ENCODE results near the gene MPST. TPM values are rescaled to one million over a fixed set of nuclear protein-coding genes. Genes with fewer than 3 reads are reported as not detected.

MPST gene
- total RNA-seq, 5 donors from 2014 or later (not counting 1 experiment from before 2014, with no cell fraction given), result 2.4 to 10.7 (median 7.1) TPM

- no peak overlapping the region for H3K4me3 Mint-ChIP-seq
- ATAC-seq (replicated peaks in 1 of 4), result no peak
Measured at GRCh38 chr22:37044634-37045625, 25.4 kb downstream of the MPST start.

GRCh38 chr22:37045958-37046357 lies 26.4 kb downstream of the MPST start:
- Histone ChIP-seq H3K36me3 (ENCODE audit: control insufficient read depth in 2 of 2, extremely low read depth in 1 of 2, insufficient read depth in 1 of 2, low read length in 1 of 2) (no peaks in the 10 kb centered on the region), H3K27me3 (replicated peaks in 1 of 2; ENCODE audit: control insufficient read depth in 2 of 2, extremely low read depth in 1 of 2, insufficient read depth in 2 of 2, low read length in 1 of 2) (peaks cover 0 to 18% of the 10 kb centered on the region in 2 experiments), H3K9me3 (no peaks in the 10 kb centered on the region), H3K4me3 (ENCODE audit: control insufficient read depth in 1 of 2, extremely low read depth in 1 of 2, low read length in 1 of 2) (no peak overlapping the region), H3K4me1 (ENCODE audit: control insufficient read depth in 1 of 2, extremely low read depth in 1 of 2, insufficient read depth in 2 of 2, low read length in 2 of 2) (no peaks in the 10 kb centered on the region), H3K27ac (ENCODE audit: low read length) (no peak overlapping the region)
- Mint-ChIP-seq H3K36me3 (no peaks in the 10 kb centered on the region), H3K27me3 (peaks cover under 1 to 2% of the 10 kb centered on the region in 2 donors), H3K4me1 (peaks cover 0 to 7% (median 0%) of the 10 kb centered on the region in 3 donors), H3K9me3 (no peaks in the 10 kb centered on the region), H3K27ac (no peak overlapping the region), H3K4me3 (no peak overlapping the region)
- ChIA-PET POLR2A (no interaction called here), CTCF (interaction anchor here (0.6 to 1.3 kb wide), 2 partner anchors 109 to 152 kb away, joined by 3 to 7 read pairs; no protein-coding TSS in a partner anchor)
- DNase-seq (peak in 1 of 35 experiments; percentile 41), ATAC-seq (replicated peaks in 1 of 4) (no peak)
- 43% methylated on average over 2 of the region's 4 CpGs for WGBS (ENCODE audit: insufficient coverage)

More at GRCh38 chr22:37044634-37045625, 25.4 kb downstream of the MPST start:
- H3K4me1 ChIP-seq (ENCODE audit: control insufficient read depth in 1 of 2, extremely low read depth in 1 of 2, insufficient read depth in 2 of 2, low read length in 2 of 2), result no peaks in the 10 kb centered on the region
- Mint-ChIP-seq H3K4me1 (peaks cover 0 to 7% (median 0%) of the 10 kb centered on the region in 3 donors), H3K9me3 (no peaks in the 10 kb centered on the region), H3K27me3 (peaks cover 4 to 5% of the 10 kb centered on the region in 2 donors), H3K27ac (no peak overlapping the region), H3K36me3 (no peaks in the 10 kb centered on the region)
- no peak for DNase-seq
- H3K4me3 ChIP-seq (ENCODE audit: control insufficient read depth in 1 of 2, extremely low read depth in 1 of 2, low read length in 1 of 2), result no peak overlapping the region
- H3K36me3 ChIP-seq (ENCODE audit: control insufficient read depth in 2 of 2, extremely low read depth in 1 of 2, insufficient read depth in 1 of 2, low read length in 1 of 2), result no peaks in the 10 kb centered on the region
- ChIA-PET CTCF (interaction anchor here in 1 of 2 donors (0.7 to 0.8 kb wide), 2 partner anchors 77 to 106 kb away, joined by 3 read pairs; no protein-coding TSS in a partner anchor), POLR2A (interaction anchor here in 1 of 2 donors (0.6 kb wide), 1 partner anchor 535 kb away, joined by 4 read pairs; no protein-coding TSS in a partner anchor)
- no peak overlapping the region for H3K27ac ChIP-seq (ENCODE audit: low read length)
- peaks cover 0 to 16% of the 10 kb centered on the region in 2 experiments for H3K27me3 ChIP-seq (replicated peaks in 1 of 2; ENCODE audit: control insufficient read depth in 2 of 2, extremely low read depth in 1 of 2, insufficient read depth in 2 of 2, low read length in 1 of 2)
- 66% methylated on average over 5 of the region's 9 CpGs for WGBS (ENCODE audit: insufficient coverage)
- H3K9me3 ChIP-seq, result no peaks in the 10 kb centered on the region

- H3K4me1 Mint-ChIP-seq, result peaks cover 0 to 9% (median 3%) of the 10 kb centered on the region in 3 donors
- Histone ChIP-seq H3K4me3 (ENCODE audit: control insufficient read depth in 1 of 2, extremely low read depth in 1 of 2, low read length in 1 of 2) (no peak overlapping the region), H3K27ac (ENCODE audit: low read length) (no peak overlapping the region), H3K27me3 (replicated peaks in 1 of 2; ENCODE audit: control insufficient read depth in 2 of 2, extremely low read depth in 1 of 2, insufficient read depth in 2 of 2, low read length in 1 of 2) (peaks cover 0 to 18% of the 10 kb centered on the region in 2 experiments), H3K36me3 (ENCODE audit: control insufficient read depth in 2 of 2, extremely low read depth in 1 of 2, insufficient read depth in 1 of 2, low read length in 1 of 2) (no peaks in the 10 kb centered on the region), H3K9me3 (no peaks in the 10 kb centered on the region), H3K4me1 (ENCODE audit: control insufficient read depth in 1 of 2, extremely low read depth in 1 of 2, insufficient read depth in 2 of 2, low read length in 2 of 2) (peaks cover 0 to 3% of the 10 kb centered on the region in 2 experiments)
- H3K27me3 Mint-ChIP-seq, result peaks cover 0 to 2% of the 10 kb centered on the region in 2 donors
- H3K36me3 Mint-ChIP-seq, result no peaks in the 10 kb centered on the region
- DNase-seq (no peak), ATAC-seq (replicated peaks in 1 of 4) (no peak)
- no peaks in the 10 kb centered on the region for H3K9me3 Mint-ChIP-seq
- ChIA-PET CTCF (interaction anchor here (0.6 to 1.3 kb wide), 2 partner anchors 108 to 151 kb away, joined by 3 to 7 read pairs; no protein-coding TSS in a partner anchor), POLR2A (no interaction called here)
- no peak overlapping the region for H3K4me3 Mint-ChIP-seq
- WGBS (ENCODE audit: insufficient coverage), result 90% methylated on average over 5 of the region's 6 CpGs
- H3K27ac Mint-ChIP-seq, result no peak overlapping the region
Measured at GRCh38 chr22:37046589-37046988, 27.0 kb downstream of the MPST start.

GRCh38 chr22:37047006-37047405 lies 27.5 kb downstream of the MPST start:
- Mint-ChIP-seq H3K9me3 (no peaks in the 10 kb centered on the region), H3K4me1 (peaks cover 0 to 9% (median 3%) of the 10 kb centered on the region in 3 donors), H3K4me3 (no peak overlapping the region), H3K36me3 (no peaks in the 10 kb centered on the region), H3K27me3 (peaks cover 0 to 2% of the 10 kb centered on the region in 2 donors), H3K27ac (no peak overlapping the region)
- no peaks in the 10 kb centered on the region for H3K9me3 ChIP-seq
- no peak overlapping the region for H3K27ac ChIP-seq (ENCODE audit: low read length)
- ATAC-seq (replicated peaks in 1 of 4), result no peak
- H3K27me3 ChIP-seq (replicated peaks in 1 of 2; ENCODE audit: control insufficient read depth in 2 of 2, extremely low read depth in 1 of 2, insufficient read depth in 2 of 2, low read length in 1 of 2), result peaks cover 0 to 18% of the 10 kb centered on the region in 2 experiments
- H3K36me3 ChIP-seq (ENCODE audit: control insufficient read depth in 2 of 2, extremely low read depth in 1 of 2, insufficient read depth in 1 of 2, low read length in 1 of 2), result no peaks in the 10 kb centered on the region
- DNase-seq, result no peak
- 87% methylated on average over 5 of the region's 7 CpGs for WGBS (ENCODE audit: insufficient coverage)
- CTCF ChIA-PET, result interaction anchor here in 1 of 2 donors (1.3 kb wide), 1 partner anchor 151 kb away, joined by 3 read pairs; no protein-coding TSS in a partner anchor
- H3K4me3 ChIP-seq (ENCODE audit: control insufficient read depth in 1 of 2, extremely low read depth in 1 of 2, low read length in 1 of 2), result no peak overlapping the region
- POLR2A ChIA-PET, result no interaction called here
- peaks cover 0 to 5% of the 10 kb centered on the region in 2 experiments for H3K4me1 ChIP-seq (ENCODE audit: control insufficient read depth in 1 of 2, extremely low read depth in 1 of 2, insufficient read depth in 2 of 2, low read length in 2 of 2)

GRCh38 chr22:37048133-37048532 lies 28.6 kb downstream of the MPST start:
- Histone ChIP-seq H3K4me1 (ENCODE audit: control insufficient read depth in 1 of 2, extremely low read depth in 1 of 2, insufficient read depth in 2 of 2, low read length in 2 of 2) (peaks cover 0 to 16% of the 10 kb centered on the region in 2 experiments), H3K9me3 (no peaks in the 10 kb centered on the region), H3K4me3 (ENCODE audit: control insufficient read depth in 1 of 2, extremely low read depth in 1 of 2, low read length in 1 of 2) (no peak overlapping the region), H3K36me3 (ENCODE audit: control insufficient read depth in 2 of 2, extremely low read depth in 1 of 2, insufficient read depth in 1 of 2, low read length in 1 of 2) (no peaks in the 10 kb centered on the region), H3K27ac (ENCODE audit: low read length) (no peak overlapping the region), H3K27me3 (replicated peaks in 1 of 2; ENCODE audit: control insufficient read depth in 2 of 2, extremely low read depth in 1 of 2, insufficient read depth in 2 of 2, low read length in 1 of 2) (peaks cover 0 to 12% of the 10 kb centered on the region in 2 experiments)
- Mint-ChIP-seq H3K9me3 (no peaks in the 10 kb centered on the region), H3K36me3 (no peaks in the 10 kb centered on the region), H3K4me1 (peaks cover 8 to 20% (median 12%) of the 10 kb centered on the region in 3 donors), H3K4me3 (no peak overlapping the region), H3K27me3 (no peaks in the 10 kb centered on the region), H3K27ac (no peak overlapping the region)
- ChIA-PET CTCF (interaction anchor here in 1 of 2 donors (0.5 to 0.7 kb wide), 2 partner anchors 10 to 157 kb away, joined by 3 to 4 read pairs; no protein-coding TSS in a partner anchor), POLR2A (no interaction called here)
- no peak for ATAC-seq (replicated peaks in 1 of 4)
- no CpG with 5 or more reads among the region's 6 CpGs for WGBS (ENCODE audit: insufficient coverage)
- DNase-seq, result no peak

- WGBS (ENCODE audit: insufficient coverage), result 88% methylated on average over 2 of the region's 2 CpGs
- Mint-ChIP-seq H3K27me3 (no peaks in the 10 kb centered on the region), H3K4me1 (peaks cover 14 to 24% (median 18%) of the 10 kb centered on the region in 3 donors), H3K27ac (no peak overlapping the region), H3K36me3 (peaks cover 2% of the 10 kb centered on the region), H3K4me3 (no peak overlapping the region), H3K9me3 (no peaks in the 10 kb centered on the region)
- ChIA-PET POLR2A (no interaction called here), CTCF (no interaction called here)
- Histone ChIP-seq H3K36me3 (ENCODE audit: control insufficient read depth in 2 of 2, extremely low read depth in 1 of 2, insufficient read depth in 1 of 2, low read length in 1 of 2) (peaks cover 0 to 6% of the 10 kb centered on the region in 2 donors), H3K4me1 (ENCODE audit: control insufficient read depth in 1 of 2, extremely low read depth in 1 of 2, insufficient read depth in 2 of 2, low read length in 2 of 2) (peaks cover 0 to 22% of the 10 kb centered on the region in 2 experiments), H3K27me3 (replicated peaks in 1 of 2; ENCODE audit: control insufficient read depth in 2 of 2, extremely low read depth in 1 of 2, insufficient read depth in 2 of 2, low read length in 1 of 2) (peaks cover 0 to 2% of the 10 kb centered on the region in 2 experiments), H3K4me3 (ENCODE audit: control insufficient read depth in 1 of 2, extremely low read depth in 1 of 2, low read length in 1 of 2) (no peak overlapping the region), H3K27ac (ENCODE audit: low read length) (no peak overlapping the region), H3K9me3 (no peaks in the 10 kb centered on the region)
- no peak for DNase-seq
- ATAC-seq (replicated peaks in 1 of 4), result no peak
Measured at GRCh38 chr22:37049224-37049623, 29.7 kb downstream of the MPST start.

Measured in T-cell (primary cell).